K562 (cell line): ENCODE results near the gene TCF25. TPM values are rescaled to one million over a fixed set of nuclear protein-coding genes. Genes with fewer than 3 reads are reported as not detected.
A peak's percentile ranks its signal among the peaks of the same experiment; 100 is the strongest.

ENCODE experiments used
- ATF1 ChIP-seq, 2 experiments: fragments of 450-650 bp in 1 of 2; IDR thresholded peaks; 2 replicates each; pipeline ENCODE4 v1.6.1; 2016; ENCODE audit warnings: missing compliant biosample characterization in 1 of 2, missing genetic modification characterization in 1 of 2
- CREM ChIP-seq: IDR thresholded peaks from 2 replicates; pipeline ENCODE4 v1.6.1; 2014; ENCODE audit warnings: antibody characterized with exemption, low read depth
- FIP1L1 ChIP-seq: fragments of 200-400 bp; formaldehyde crosslinking; IDR thresholded peaks from 2 replicates; pipeline ENCODE4 v1.6.1; 2018; ENCODE audit warnings: mild to moderate bottlenecking, low read depth, low read length; ENCODE audit not compliant: poor library complexity, severe bottlenecking
- HEY1 ChIP-seq: fragments of 250-450 bp; sonication (Bioruptor Pico); IDR thresholded peaks from 2 replicates; pipeline ENCODE4 v1.5.0; 2020; ENCODE audit warnings: mild to moderate bottlenecking, moderate library complexity, borderline replicate concordance
- HIVEP1 ChIP-seq: fragments of 250-450 bp; sonication (Bioruptor Pico); IDR thresholded peaks from 2 replicates; pipeline ENCODE4 v1.4.0; 2020; ENCODE audit warnings: mild to moderate bottlenecking
- JUN ChIP-seq, 2 experiments: sonication (generic) in 1 of 2; formaldehyde crosslinking in 1 of 2; IDR thresholded peaks; 2 replicates each; pipeline versions ENCODE4 v1.6.1 to v1.8.0; 2012 to 2022; ENCODE audit warnings: borderline replicate concordance in 2 of 2, mild to moderate bottlenecking in 2 of 2, improper control_type of control experiment in 1 of 2, low read depth in 1 of 2, low read length in 1 of 2, missing genetic modification reagents in 1 of 2
- KLF1 ChIP-seq: fragments of 450-650 bp; IDR thresholded peaks from 2 replicates; pipeline ENCODE4 v1.6.1; 2016; ENCODE audit warnings: missing genetic modification characterization, missing compliant biosample characterization
- MCM3 ChIP-seq: fragments of 450-650 bp; IDR thresholded peaks from 2 replicates; pipeline ENCODE4 v1.6.1; 2016
- MTA3 ChIP-seq: fragments of 450-650 bp; formaldehyde crosslinking; IDR thresholded peaks from 2 replicates; pipeline ENCODE4 v1.6.1; 2017; ENCODE audit warnings: mild to moderate bottlenecking, borderline replicate concordance
- POLR2AphosphoS5 ChIP-seq: IDR thresholded peaks from 2 replicates; pipeline ENCODE4 v1.6.1; 2011; ENCODE audit warnings: mild to moderate bottlenecking, low read depth, low read length, moderate library complexity; ENCODE audit not compliant: control insufficient read depth, insufficient read depth
- RB1 ChIP-seq: fragments of 450-650 bp; IDR thresholded peaks from 2 replicates; pipeline ENCODE4 v1.6.1; 2017; ENCODE audit warnings: low read depth, mild to moderate bottlenecking
- SREBF2 ChIP-seq: sonication (generic); formaldehyde crosslinking; IDR thresholded peaks from 2 replicates; pipeline ENCODE4 v1.4.0; 2020; ENCODE audit warnings: mild to moderate bottlenecking, missing genetic modification reagents
- SUPT5H ChIP-seq: fragments of 450-650 bp; IDR thresholded peaks from 2 replicates; pipeline ENCODE4 v1.6.1; 2016
- TCF7L2 ChIP-seq: fragments of 150-350 bp; IDR thresholded peaks from 2 replicates; pipeline ENCODE4 v1.6.1; 2016; ENCODE audit warnings: low read depth, mild to moderate bottlenecking, low read length, moderate library complexity
- ZNF140 ChIP-seq: fragments of 250-450 bp; sonication (Bioruptor Pico); IDR thresholded peaks from 2 replicates; pipeline ENCODE4 v1.8.0; 2021; ENCODE audit warnings: moderate library complexity, mild to moderate bottlenecking, inconsistent platforms
- polyA plus RNA-seq, 8 experiments: library from polyadenylated mRNA; depleted of rRNA in 4 of 8; stranded (reverse) in 5 of 8; unstranded in 3 of 8; fragments of >200 nt; fragmentation: Nextera tagmentation in 2 of 8; fragmentation: Illumina TruSeq in 1 of 8; extraction: Ambion mirVana in 2 of 8; extraction: Trizol in 1 of 8; gene quantifications; 2 replicates each; pipeline versions ENCODE4 v1.2.1 to v1.2.3, GENCODE V29; 2011 to 2014; ENCODE audit warnings: inconsistent platforms in 1 of 8, missing spikeins in 1 of 8
- total RNA-seq, 7 experiments: library from RNA; depleted of rRNA in 6 of 7; stranded (reverse); fragments of >200 nt in 6 of 7; fragmentation: Illumina TruSeq in 2 of 7; extraction: Trizol in 2 of 7; gene quantifications; 2 replicates each; pipeline versions ENCODE4 v1.2.1 to v1.2.3, GENCODE V29; 2011 to 2021; ENCODE audit warnings: low replicate concordance in 1 of 7
- TF ChIP-seq, protein P1 (sequence below): sonication (generic); formaldehyde crosslinking; IDR thresholded peaks from 2 replicates; pipeline ENCODE4 v1.8.1; 2023; ENCODE audit warnings: mild to moderate bottlenecking, missing genetic modification reagents, moderate library complexity
- TF ChIP-seq, protein P2 (sequence below): sonication (generic); formaldehyde crosslinking; IDR thresholded peaks from 2 replicates; pipeline ENCODE4 v1.8.0; 2022; ENCODE audit warnings: mild to moderate bottlenecking, low read depth, missing genetic modification reagents
- TF ChIP-seq, protein P3 (sequence below): fragments of 450-650 bp; formaldehyde crosslinking; IDR thresholded peaks from 2 replicates; pipeline ENCODE4 v1.4.0; 2020; ENCODE audit warnings: mild to moderate bottlenecking, moderate library complexity
- TF ChIP-seq, protein P4 (sequence below): fragments of 250-450 bp; sonication (Bioruptor Pico); IDR thresholded peaks from 2 replicates; pipeline ENCODE4 v1.4.0; 2020; ENCODE audit warnings: mild to moderate bottlenecking, moderate library complexity, borderline replicate concordance
- TF ChIP-seq, protein P5 (sequence below): sonication (generic); formaldehyde crosslinking; IDR thresholded peaks from 2 replicates; pipeline ENCODE4 v1.8.0; 2022; ENCODE audit warnings: missing genetic modification reagents, mild to moderate bottlenecking, moderate library complexity, borderline replicate concordance

The TCF25 gene
- total and polyA plus RNA-seq, 9 of the 15 experiments (the other 6 are each of a cell fraction or from before 2014, with no cell fraction given), result 9.0 to 154 (median 83.8) TPM

DNA sequence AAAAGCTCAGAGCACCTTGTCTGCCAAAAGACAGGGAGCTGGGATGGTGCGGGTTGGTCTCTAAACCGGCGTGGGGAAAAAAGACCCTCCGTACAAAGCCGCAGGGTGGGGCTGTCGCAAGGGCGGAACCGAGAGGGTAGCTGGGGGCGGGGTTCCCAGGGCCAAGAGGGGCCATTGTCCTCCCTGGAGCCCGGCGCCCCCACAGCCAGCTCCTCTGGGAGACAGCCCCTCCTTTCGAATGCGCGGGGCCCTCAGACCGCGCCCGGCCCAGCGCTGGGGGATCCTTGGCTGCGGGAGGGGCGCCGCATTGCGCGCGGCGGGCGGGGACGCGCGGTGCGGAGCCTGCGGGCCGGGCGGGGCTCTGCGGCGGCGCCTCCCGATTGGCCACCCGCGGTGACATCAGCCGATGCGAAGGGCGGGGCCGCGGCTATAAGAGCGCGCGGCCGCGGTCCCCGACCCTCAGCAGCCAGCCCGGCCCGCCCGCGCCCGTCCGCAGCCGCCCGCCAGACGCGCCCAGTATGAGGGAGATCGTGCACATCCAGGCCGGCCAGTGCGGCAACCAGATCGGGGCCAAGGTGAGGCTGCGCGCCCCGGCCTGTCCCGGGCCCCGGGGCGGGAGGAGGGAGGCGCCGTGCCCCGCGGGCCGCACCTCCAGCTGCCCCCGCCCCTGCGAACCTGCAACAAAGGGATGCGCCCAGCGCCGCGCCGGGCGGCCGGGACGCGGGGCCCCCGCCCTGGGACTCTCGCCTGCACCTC lies 49.7 kb downstream of the TCF25 start, which contains the start of gene TUBB3 (continued):
- TF ChIP-seq, protein P1, sequence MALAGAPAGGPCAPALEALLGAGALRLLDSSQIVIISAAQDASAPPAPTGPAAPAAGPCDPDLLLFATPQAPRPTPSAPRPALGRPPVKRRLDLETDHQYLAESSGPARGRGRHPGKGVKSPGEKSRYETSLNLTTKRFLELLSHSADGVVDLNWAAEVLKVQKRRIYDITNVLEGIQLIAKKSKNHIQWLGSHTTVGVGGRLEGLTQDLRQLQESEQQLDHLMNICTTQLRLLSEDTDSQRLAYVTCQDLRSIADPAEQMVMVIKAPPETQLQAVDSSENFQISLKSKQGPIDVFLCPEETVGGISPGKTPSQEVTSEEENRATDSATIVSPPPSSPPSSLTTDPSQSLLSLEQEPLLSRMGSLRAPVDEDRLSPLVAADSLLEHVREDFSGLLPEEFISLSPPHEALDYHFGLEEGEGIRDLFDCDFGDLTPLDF (CRISPR knock-in tag), result peak; percentile 36; the same call in 1 of the 2 replicates
- TF ChIP-seq TCF7L2, result no peak
- peak; percentile 72 for TF ChIP-seq KLF1 (tag)
- 0 out of 2 replicates have a peak, but pooled peaks have one; percentile 37 for TF ChIP-seq SUPT5H
- TF ChIP-seq SREBF2 (CRISPR knock-in tag), result no peak
- TF ChIP-seq, protein P2, sequence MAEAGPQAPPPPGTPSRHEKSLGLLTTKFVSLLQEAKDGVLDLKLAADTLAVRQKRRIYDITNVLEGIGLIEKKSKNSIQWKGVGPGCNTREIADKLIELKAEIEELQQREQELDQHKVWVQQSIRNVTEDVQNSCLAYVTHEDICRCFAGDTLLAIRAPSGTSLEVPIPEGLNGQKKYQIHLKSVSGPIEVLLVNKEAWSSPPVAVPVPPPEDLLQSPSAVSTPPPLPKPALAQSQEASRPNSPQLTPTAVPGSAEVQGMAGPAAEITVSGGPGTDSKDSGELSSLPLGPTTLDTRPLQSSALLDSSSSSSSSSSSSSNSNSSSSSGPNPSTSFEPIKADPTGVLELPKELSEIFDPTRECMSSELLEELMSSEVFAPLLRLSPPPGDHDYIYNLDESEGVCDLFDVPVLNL (CRISPR knock-in tag), result no peak
- TF ChIP-seq, protein P3, sequence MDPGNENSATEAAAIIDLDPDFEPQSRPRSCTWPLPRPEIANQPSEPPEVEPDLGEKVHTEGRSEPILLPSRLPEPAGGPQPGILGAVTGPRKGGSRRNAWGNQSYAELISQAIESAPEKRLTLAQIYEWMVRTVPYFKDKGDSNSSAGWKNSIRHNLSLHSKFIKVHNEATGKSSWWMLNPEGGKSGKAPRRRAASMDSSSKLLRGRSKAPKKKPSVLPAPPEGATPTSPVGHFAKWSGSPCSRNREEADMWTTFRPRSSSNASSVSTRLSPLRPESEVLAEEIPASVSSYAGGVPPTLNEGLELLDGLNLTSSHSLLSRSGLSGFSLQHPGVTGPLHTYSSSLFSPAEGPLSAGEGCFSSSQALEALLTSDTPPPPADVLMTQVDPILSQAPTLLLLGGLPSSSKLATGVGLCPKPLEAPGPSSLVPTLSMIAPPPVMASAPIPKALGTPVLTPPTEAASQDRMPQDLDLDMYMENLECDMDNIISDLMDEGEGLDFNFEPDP (CRISPR knock-in tag), result no peak
- peak; percentile 97 for TF ChIP-seq MTA3
- TF ChIP-seq ATF1 (CRISPR knock-in tag; IDR thresholded peaks at IDR 0.05), result no peak
- peak; percentile 75 for TF ChIP-seq ATF1 (tag; IDR thresholded peaks at IDR 0.05)
- TF ChIP-seq HEY1 (CRISPR knock-in tag), result no peak
- peak; percentile 83 for TF ChIP-seq RB1
- peak; percentile 75; the same call in 1 of the 2 replicates for TF ChIP-seq POLR2AphosphoS5
- peak; percentile 19 for TF ChIP-seq FIP1L1
- TF ChIP-seq, protein P4, sequence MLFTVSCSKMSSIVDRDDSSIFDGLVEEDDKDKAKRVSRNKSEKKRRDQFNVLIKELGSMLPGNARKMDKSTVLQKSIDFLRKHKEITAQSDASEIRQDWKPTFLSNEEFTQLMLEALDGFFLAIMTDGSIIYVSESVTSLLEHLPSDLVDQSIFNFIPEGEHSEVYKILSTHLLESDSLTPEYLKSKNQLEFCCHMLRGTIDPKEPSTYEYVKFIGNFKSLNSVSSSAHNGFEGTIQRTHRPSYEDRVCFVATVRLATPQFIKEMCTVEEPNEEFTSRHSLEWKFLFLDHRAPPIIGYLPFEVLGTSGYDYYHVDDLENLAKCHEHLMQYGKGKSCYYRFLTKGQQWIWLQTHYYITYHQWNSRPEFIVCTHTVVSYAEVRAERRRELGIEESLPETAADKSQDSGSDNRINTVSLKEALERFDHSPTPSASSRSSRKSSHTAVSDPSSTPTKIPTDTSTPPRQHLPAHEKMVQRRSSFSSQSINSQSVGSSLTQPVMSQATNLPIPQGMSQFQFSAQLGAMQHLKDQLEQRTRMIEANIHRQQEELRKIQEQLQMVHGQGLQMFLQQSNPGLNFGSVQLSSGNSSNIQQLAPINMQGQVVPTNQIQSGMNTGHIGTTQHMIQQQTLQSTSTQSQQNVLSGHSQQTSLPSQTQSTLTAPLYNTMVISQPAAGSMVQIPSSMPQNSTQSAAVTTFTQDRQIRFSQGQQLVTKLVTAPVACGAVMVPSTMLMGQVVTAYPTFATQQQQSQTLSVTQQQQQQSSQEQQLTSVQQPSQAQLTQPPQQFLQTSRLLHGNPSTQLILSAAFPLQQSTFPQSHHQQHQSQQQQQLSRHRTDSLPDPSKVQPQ (CRISPR knock-in tag), result no peak
- TF ChIP-seq, protein P5, sequence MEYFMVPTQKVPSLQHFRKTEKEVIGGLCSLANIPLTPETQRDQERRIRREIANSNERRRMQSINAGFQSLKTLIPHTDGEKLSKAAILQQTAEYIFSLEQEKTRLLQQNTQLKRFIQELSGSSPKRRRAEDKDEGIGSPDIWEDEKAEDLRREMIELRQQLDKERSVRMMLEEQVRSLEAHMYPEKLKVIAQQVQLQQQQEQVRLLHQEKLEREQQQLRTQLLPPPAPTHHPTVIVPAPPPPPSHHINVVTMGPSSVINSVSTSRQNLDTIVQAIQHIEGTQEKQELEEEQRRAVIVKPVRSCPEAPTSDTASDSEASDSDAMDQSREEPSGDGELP (CRISPR knock-in tag), result no peak
- TF ChIP-seq CREM, result peak; percentile 62
- TF ChIP-seq HIVEP1 (CRISPR knock-in tag), result no peak
- no peak for TF ChIP-seq MCM3
- no peak for TF ChIP-seq ZNF140
- no peak for TF ChIP-seq JUN (IDR thresholded peaks at IDR 0.05; ENCODE audit: borderline replicate concordance, low read depth, low read length)
- TF ChIP-seq JUN (CRISPR knock-in tag; IDR thresholded peaks at IDR 0.05; ENCODE audit: borderline replicate concordance), result no peak
